ENCODE results near the gene UMODL1. TPM values are rescaled to one million over a fixed set of nuclear protein-coding genes. Genes with fewer than 3 reads are reported as not detected.

The UMODL1 gene
- total and polyA plus RNA-seq, 10 of the 15 experiments (the other 5 are each of a cell fraction or from before 2014, with no cell fraction given): 0.01 to 0.11 (median 0.03) TPM; not detected in 5

DNA sequence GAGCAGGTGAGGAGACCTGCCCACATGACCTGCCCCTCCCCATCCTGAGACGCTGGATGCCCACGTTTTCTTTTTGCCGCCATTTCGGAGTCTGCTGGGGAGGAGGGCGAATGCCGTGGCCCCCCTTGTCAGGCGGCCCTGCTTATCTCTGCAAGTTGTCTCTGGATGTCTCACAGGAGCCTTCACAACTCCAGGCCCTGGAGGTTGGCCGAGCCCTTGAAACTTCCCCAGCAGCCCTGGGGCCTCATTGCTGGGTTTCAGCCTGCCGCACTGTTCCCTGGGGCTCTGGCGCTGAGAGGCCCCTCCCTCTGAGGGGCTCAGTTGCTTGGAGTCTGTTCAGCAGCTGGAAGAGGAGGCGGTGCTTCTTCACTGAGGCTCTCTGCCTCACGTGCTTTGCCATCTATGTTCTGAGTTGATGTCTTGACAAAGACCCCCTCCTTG, 31.2 kb upstream of the UMODL1 start:
- Histone ChIP-seq H3K9me3 (replicated peaks; ENCODE audit: control insufficient read depth, insufficient read depth, low read length) (no peaks in the 10 kb centered on the region; the same call in 2 of the 3 replicates), H3K9ac (ENCODE audit: control insufficient read depth, insufficient read depth, low read length) (no peak overlapping the region), H4K20me1 (ENCODE audit: control insufficient read depth, insufficient read depth) (no peaks in the 10 kb centered on the region), H3K36me3 (ENCODE audit: control insufficient read depth in 2 of 2, insufficient read depth in 2 of 2, low read length in 1 of 2) (no peaks in the 10 kb centered on the region), H3K27me3 (replicated peaks in 1 of 2; ENCODE audit: control insufficient read depth in 2 of 2, insufficient read depth in 2 of 2, low read length in 1 of 2) (no peaks in the 10 kb centered on the region; a peak in 2 of 4 replicates), H3K4me2 (ENCODE audit: control insufficient read depth, insufficient read depth) (no peak overlapping the region), H3K4me1 (ENCODE audit: control insufficient read depth, insufficient read depth, low read length) (no peaks in the 10 kb centered on the region), H2AFZ (ENCODE audit: control insufficient read depth, low read depth, low read length) (no peak overlapping the region), H3K79me2 (ENCODE audit: control insufficient read depth, insufficient read depth, low read length) (no peaks in the 10 kb centered on the region), H3K4me3 (no peak overlapping the region), H3K27ac (ENCODE audit: control insufficient read depth, insufficient read depth) (no peak overlapping the region)
- ChIA-PET RAD21 (ENCODE audit: unreplicated experiment) (interaction anchor here (1.3 kb wide), 1 partner anchor 68 kb away, joined by 3 read pairs; no protein-coding TSS in a partner anchor), SMC1A (ENCODE audit: uncharacterized antibody, unreplicated experiment) (no interaction called here), CTCF (no interaction called here), POLR2A (no interaction called here)
- no peak for TF ChIP-seq CBX5 (IDR thresholded peaks at IDR 0.05; ENCODE audit: low read depth)
- TF ChIP-seq SMAD5 (IDR thresholded peaks at IDR 0.05; ENCODE audit: low read depth): no peak
- no peak for TF ChIP-seq RCOR1 (conservative IDR thresholded peaks at IDR 0.05; ENCODE audit: low read depth, low read length)
- TF ChIP-seq CREM (IDR thresholded peaks at IDR 0.05; ENCODE audit: low read depth): no peak
- no peak for TF ChIP-seq CBX3 (IDR thresholded peaks at IDR 0.05; ENCODE audit: borderline replicate concordance, low read depth)
- FAIRE-seq (no peak), ATAC-seq (no peak), DNase-seq (ENCODE audit: low read depth, low spot score) (no peak)
- BruUV-seq (replicated peaks): no TSS peak
- 45% methylated on average over 12 of the region's 12 CpGs for WGBS (ENCODE audit: insufficient coverage, insufficient replicate concordance, low lambda C conversion rate, missing lambda C conversion rate)
- intact Hi-C loops (cut with micrococcal nuclease; ENCODE audit: unreplicated experiment) (no loop called here), in situ Hi-C loops (cut with MboI) (loop anchor here (10.0 kb wide), 1 partner anchor 65 kb away; no protein-coding TSS in a partner anchor)

GRCh38 chr21:42040411-42041180, 30.5 kb upstream of the UMODL1 start:
- ChIA-PET CTCF (interaction anchor here (0.9 kb wide), 1 partner anchor 67 kb away, joined by 3 read pairs; no protein-coding TSS in a partner anchor), POLR2A (no interaction called here), SMC1A (ENCODE audit: uncharacterized antibody, unreplicated experiment) (no interaction called here), RAD21 (ENCODE audit: unreplicated experiment) (interaction anchor here (1.3 kb wide), 1 partner anchor 67 kb away, joined by 3 read pairs; no protein-coding TSS in a partner anchor)
- Histone ChIP-seq H4K20me1 (ENCODE audit: control insufficient read depth, insufficient read depth) (no peaks in the 10 kb centered on the region), H3K27me3 (replicated peaks in 1 of 2; ENCODE audit: control insufficient read depth in 2 of 2, insufficient read depth in 2 of 2, low read length in 1 of 2) (no peaks in the 10 kb centered on the region; a peak in 2 of 4 replicates), H3K36me3 (ENCODE audit: control insufficient read depth in 2 of 2, insufficient read depth in 2 of 2, low read length in 1 of 2) (no peaks in the 10 kb centered on the region), H3K27ac (ENCODE audit: control insufficient read depth, insufficient read depth) (no peak overlapping the region), H3K4me3 (no peak overlapping the region), H2AFZ (ENCODE audit: control insufficient read depth, low read depth, low read length) (no peak overlapping the region), H3K79me2 (ENCODE audit: control insufficient read depth, insufficient read depth, low read length) (no peaks in the 10 kb centered on the region), H3K4me2 (ENCODE audit: control insufficient read depth, insufficient read depth) (no peak overlapping the region), H3K4me1 (ENCODE audit: control insufficient read depth, insufficient read depth, low read length) (no peaks in the 10 kb centered on the region), H3K9ac (ENCODE audit: control insufficient read depth, insufficient read depth, low read length) (no peak overlapping the region), H3K9me3 (replicated peaks; ENCODE audit: control insufficient read depth, insufficient read depth, low read length) (no peaks in the 10 kb centered on the region; the same call in 2 of the 3 replicates)
- DNase-seq (ENCODE audit: low read depth, low spot score) (no peak), ATAC-seq (no peak), FAIRE-seq (no peak)
- 44% methylated on average over 18 of the region's 18 CpGs for WGBS (ENCODE audit: insufficient coverage, insufficient replicate concordance, low lambda C conversion rate, missing lambda C conversion rate)
- intact Hi-C loops (cut with micrococcal nuclease; ENCODE audit: unreplicated experiment): no loop called here
- BruUV-seq (replicated peaks): no TSS peak
- in situ Hi-C loops (cut with MboI): loop anchor here (10.0 kb wide), 1 partner anchor 64 kb away; no protein-coding TSS in a partner anchor
- TF ChIP-seq STAT1 (conservative IDR thresholded peaks at IDR 0.05) (no peak), SMARCA5 (IDR thresholded peaks at IDR 0.05) (no peak), STAT3 (IDR thresholded peaks at IDR 0.05; ENCODE audit: low read depth, low read length) (no peak), GATAD2B (conservative IDR thresholded peaks at IDR 0.05; ENCODE audit: low read depth) (no peak), NR2C2 (IDR thresholded peaks at IDR 0.05; ENCODE audit: borderline replicate concordance, control insufficient read depth, insufficient read length, low read depth) (no peak), RAD51 (IDR thresholded peaks at IDR 0.05) (no peak), MTA3 (IDR thresholded peaks at IDR 0.05; ENCODE audit: borderline replicate concordance, low read length) (no peak)
- TF ChIP-seq, protein P1, sequence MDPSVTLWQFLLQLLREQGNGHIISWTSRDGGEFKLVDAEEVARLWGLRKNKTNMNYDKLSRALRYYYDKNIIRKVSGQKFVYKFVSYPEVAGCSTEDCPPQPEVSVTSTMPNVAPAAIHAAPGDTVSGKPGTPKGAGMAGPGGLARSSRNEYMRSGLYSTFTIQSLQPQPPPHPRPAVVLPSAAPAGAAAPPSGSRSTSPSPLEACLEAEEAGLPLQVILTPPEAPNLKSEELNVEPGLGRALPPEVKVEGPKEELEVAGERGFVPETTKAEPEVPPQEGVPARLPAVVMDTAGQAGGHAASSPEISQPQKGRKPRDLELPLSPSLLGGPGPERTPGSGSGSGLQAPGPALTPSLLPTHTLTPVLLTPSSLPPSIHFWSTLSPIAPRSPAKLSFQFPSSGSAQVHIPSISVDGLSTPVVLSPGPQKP (IDR thresholded peaks at IDR 0.05; ENCODE audit: low read depth, low read length): no peak
- TF ChIP-seq, protein P2, sequence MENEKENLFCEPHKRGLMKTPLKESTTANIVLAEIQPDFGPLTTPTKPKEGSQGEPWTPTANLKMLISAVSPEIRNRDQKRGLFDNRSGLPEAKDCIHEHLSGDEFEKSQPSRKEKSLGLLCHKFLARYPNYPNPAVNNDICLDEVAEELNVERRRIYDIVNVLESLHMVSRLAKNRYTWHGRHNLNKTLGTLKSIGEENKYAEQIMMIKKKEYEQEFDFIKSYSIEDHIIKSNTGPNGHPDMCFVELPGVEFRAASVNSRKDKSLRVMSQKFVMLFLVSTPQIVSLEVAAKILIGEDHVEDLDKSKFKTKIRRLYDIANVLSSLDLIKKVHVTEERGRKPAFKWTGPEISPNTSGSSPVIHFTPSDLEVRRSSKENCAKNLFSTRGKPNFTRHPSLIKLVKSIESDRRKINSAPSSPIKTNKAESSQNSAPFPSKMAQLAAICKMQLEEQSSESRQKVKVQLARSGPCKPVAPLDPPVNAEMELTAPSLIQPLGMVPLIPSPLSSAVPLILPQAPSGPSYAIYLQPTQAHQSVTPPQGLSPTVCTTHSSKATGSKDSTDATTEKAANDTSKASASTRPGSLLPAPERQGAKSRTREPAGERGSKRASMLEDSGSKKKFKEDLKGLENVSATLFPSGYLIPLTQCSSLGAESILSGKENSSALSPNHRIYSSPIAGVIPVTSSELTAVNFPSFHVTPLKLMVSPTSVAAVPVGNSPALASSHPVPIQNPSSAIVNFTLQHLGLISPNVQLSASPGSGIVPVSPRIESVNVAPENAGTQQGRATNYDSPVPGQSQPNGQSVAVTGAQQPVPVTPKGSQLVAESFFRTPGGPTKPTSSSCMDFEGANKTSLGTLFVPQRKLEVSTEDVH (IDR thresholded peaks at IDR 0.05; ENCODE audit: low read depth, partially characterized antibody): no peak

Measured in GM12878 (cell line).